Activated naive CD4-positive, alpha-beta T cell treated with anti-CD3 and anti-CD28 coated beads, Interleukin-2, amount 50 U/mL, for 24 hours (primary cell): ENCODE measurements around the gene BBS5.
"Not testable (repeated sequence)": the region's sequence is repeated elsewhere in the genome, so short reads cannot be mapped to it uniquely, and the experiment has no call there.

Experiments
- H3K27ac Mint-ChIP-seq: one replicate; pipeline ENCODE4 v1.8.0; 2021; ENCODE audit warnings: mild to moderate bottlenecking, mixed read lengths
- H3K27me3 Mint-ChIP-seq: one replicate; pipeline ENCODE4 v1.8.0; 2021; ENCODE audit warnings: mixed read lengths
- H3K36me3 Mint-ChIP-seq: one replicate; pipeline ENCODE4 v1.8.0; 2021; ENCODE audit warnings: mixed read lengths
- H3K4me1 Mint-ChIP-seq: one replicate; pipeline ENCODE4 v1.8.0; 2021; ENCODE audit warnings: mixed read lengths
- H3K4me3 Mint-ChIP-seq: one replicate; pipeline ENCODE4 v1.8.0; 2021; ENCODE audit warnings: mild to moderate bottlenecking, mixed read lengths
- H3K9me3 Mint-ChIP-seq: one replicate; pipeline ENCODE4 v1.8.0; 2021; ENCODE audit warnings: mixed read lengths

Gene BBS5

GRCh38 chr2:169479257-169480078 is at the start of gene BBS5:
TSS of gene BBS5 (plus strand) at chr2:169479494. CDS start at chr2:169479554, 60 bp downstream.
- H3K27me3 Mint-ChIP-seq: no peaks in the 10 kb centered on the region
- H3K4me1 Mint-ChIP-seq: peaks cover 19% of the 10 kb centered on the region
- peak within 1 kb of the TSS; percentile 77 for H3K27ac Mint-ChIP-seq
- H3K9me3 Mint-ChIP-seq: no peaks in the 10 kb centered on the region
- H3K36me3 Mint-ChIP-seq: no peaks in the 10 kb centered on the region
- peak within 1 kb of the TSS; percentile 91 for H3K4me3 Mint-ChIP-seq

- H3K27me3 Mint-ChIP-seq: peaks cover 16% of the 10 kb centered on the region
- H3K36me3 Mint-ChIP-seq, H3K4me3 Mint-ChIP-seq, H3K27ac Mint-ChIP-seq, H3K4me1 Mint-ChIP-seq, H3K9me3 Mint-ChIP-seq: not testable (repeated sequence)
These were observed 47.5 kb upstream of the BBS5 start for GRCh38 chr2:169431772-169432171.

- not testable (repeated sequence) for H3K4me3 Mint-ChIP-seq, H3K27ac Mint-ChIP-seq, H3K36me3 Mint-ChIP-seq, H3K9me3 Mint-ChIP-seq, H3K4me1 Mint-ChIP-seq
- H3K27me3 Mint-ChIP-seq: peaks cover 11% of the 10 kb centered on the region
These were observed 45.1 kb upstream of the BBS5 start for GRCh38 chr2:169434236-169434635.

- H3K4me1 Mint-ChIP-seq: no peaks in the 10 kb centered on the region
- H3K27ac Mint-ChIP-seq: no peak overlapping the region
- H3K27me3 Mint-ChIP-seq: peaks cover 16% of the 10 kb centered on the region
- H3K36me3 Mint-ChIP-seq: no peaks in the 10 kb centered on the region
- no peak overlapping the region for H3K4me3 Mint-ChIP-seq
- H3K9me3 Mint-ChIP-seq: no peaks in the 10 kb centered on the region
These were observed 40.7 kb upstream of the BBS5 start for GRCh38 chr2:169438466-169439072.

- peaks cover 14% of the 10 kb centered on the region for H3K27me3 Mint-ChIP-seq
- H3K4me3 Mint-ChIP-seq: no peak overlapping the region
- H3K27ac Mint-ChIP-seq: no peak overlapping the region
- H3K36me3 Mint-ChIP-seq: no peaks in the 10 kb centered on the region
- no peaks in the 10 kb centered on the region for H3K4me1 Mint-ChIP-seq
- H3K9me3 Mint-ChIP-seq: no peaks in the 10 kb centered on the region
These were observed 39.4 kb upstream of the BBS5 start for GRCh38 chr2:169439900-169440299.

- Mint-ChIP-seq H3K27ac (no peak overlapping the region), H3K36me3 (no peaks in the 10 kb centered on the region), H3K4me3 (no peak overlapping the region), H3K9me3 (no peaks in the 10 kb centered on the region), H3K4me1 (no peaks in the 10 kb centered on the region), H3K27me3 (peaks cover 4% of the 10 kb centered on the region)
These were observed 32.8 kb upstream of the BBS5 start for GRCh38 chr2:169446452-169446851.

- no peaks in the 10 kb centered on the region for H3K4me1 Mint-ChIP-seq
- H3K27ac Mint-ChIP-seq: no peak overlapping the region
- H3K9me3 Mint-ChIP-seq: no peaks in the 10 kb centered on the region
- peaks cover 1% of the 10 kb centered on the region for H3K27me3 Mint-ChIP-seq
- no peaks in the 10 kb centered on the region for H3K36me3 Mint-ChIP-seq
- H3K4me3 Mint-ChIP-seq: no peak overlapping the region
These were observed 31.0 kb upstream of the BBS5 start for GRCh38 chr2:169448316-169448715.

GRCh38 chr2:169448865-169449264 is 30.4 kb upstream of the BBS5 start:
- Mint-ChIP-seq H3K27ac (no peak overlapping the region), H3K4me1 (no peaks in the 10 kb centered on the region), H3K9me3 (no peaks in the 10 kb centered on the region), H3K36me3 (no peaks in the 10 kb centered on the region), H3K27me3 (peaks cover 1% of the 10 kb centered on the region), H3K4me3 (no peak overlapping the region)

GRCh38 chr2:169452080-169452479 is 27.2 kb upstream of the BBS5 start:
- Mint-ChIP-seq H3K36me3 (no peaks in the 10 kb centered on the region), H3K9me3 (no peaks in the 10 kb centered on the region), H3K4me1 (no peaks in the 10 kb centered on the region), H3K4me3 (no peak overlapping the region), H3K27ac (no peak overlapping the region), H3K27me3 (no peaks in the 10 kb centered on the region)

GRCh38 chr2:169453044-169453443 is 26.2 kb upstream of the BBS5 start:
- H3K27ac Mint-ChIP-seq, H3K9me3 Mint-ChIP-seq, H3K4me3 Mint-ChIP-seq, H3K4me1 Mint-ChIP-seq, H3K27me3 Mint-ChIP-seq, H3K36me3 Mint-ChIP-seq: not testable (repeated sequence)

GRCh38 chr2:169461143-169461542 is 18.2 kb upstream of the BBS5 start:
- H3K4me1 Mint-ChIP-seq: no peaks in the 10 kb centered on the region
- H3K36me3 Mint-ChIP-seq: no peaks in the 10 kb centered on the region
- H3K4me3 Mint-ChIP-seq: no peak overlapping the region
- no peaks in the 10 kb centered on the region for H3K9me3 Mint-ChIP-seq
- H3K27ac Mint-ChIP-seq: no peak overlapping the region
- no peaks in the 10 kb centered on the region for H3K27me3 Mint-ChIP-seq

- no peaks in the 10 kb centered on the region for H3K36me3 Mint-ChIP-seq
These were observed 16.2 kb upstream of the BBS5 start for GRCh38 chr2:169462896-169463695.

GRCh38 chr2:169464466-169464865 is 14.8 kb upstream of the BBS5 start:
- no peaks in the 10 kb centered on the region for H3K4me1 Mint-ChIP-seq
- H3K27ac Mint-ChIP-seq: no peak overlapping the region
- no peaks in the 10 kb centered on the region for H3K9me3 Mint-ChIP-seq
- no peaks in the 10 kb centered on the region for H3K27me3 Mint-ChIP-seq
- no peak overlapping the region for H3K4me3 Mint-ChIP-seq
- H3K36me3 Mint-ChIP-seq: no peaks in the 10 kb centered on the region

More at GRCh38 chr2:169462896-169463695, 16.2 kb upstream of the BBS5 start:
- Mint-ChIP-seq H3K9me3 (no peaks in the 10 kb centered on the region), H3K4me3 (no peak overlapping the region), H3K4me1 (no peaks in the 10 kb centered on the region), H3K27me3 (no peaks in the 10 kb centered on the region), H3K27ac (no peak overlapping the region)

- peak overlapping the region; percentile 59 for H3K27ac Mint-ChIP-seq
- no peaks in the 10 kb centered on the region for H3K4me1 Mint-ChIP-seq
- no peaks in the 10 kb centered on the region for H3K36me3 Mint-ChIP-seq
- H3K9me3 Mint-ChIP-seq: no peaks in the 10 kb centered on the region
- no peak overlapping the region for H3K4me3 Mint-ChIP-seq
- no peaks in the 10 kb centered on the region for H3K27me3 Mint-ChIP-seq
These were observed 14.4 kb upstream of the BBS5 start for GRCh38 chr2:169464882-169465281.

- H3K27ac Mint-ChIP-seq: no peak overlapping the region
- no peaks in the 10 kb centered on the region for H3K36me3 Mint-ChIP-seq
These were observed 10.5 kb upstream of the BBS5 start for GRCh38 chr2:169468841-169469240.

More at GRCh38 chr2:169468841-169469240, 10.5 kb upstream of the BBS5 start:
- H3K4me1 Mint-ChIP-seq: no peaks in the 10 kb centered on the region
- no peaks in the 10 kb centered on the region for H3K27me3 Mint-ChIP-seq
- H3K9me3 Mint-ChIP-seq: no peaks in the 10 kb centered on the region
- H3K4me3 Mint-ChIP-seq: no peak overlapping the region
